Neural cell (in vitro differentiated cells): ENCODE data around the gene SARNP. TPM values are rescaled to one million over a fixed set of nuclear protein-coding genes. Genes with fewer than 3 reads are reported as not detected.

Experiments used
- H2AFZ ChIP-seq: fragments of 200-600, 300-800 bp; sonication (generic), shearing (Covaris generic); 2 replicates; pipeline ENCODE4 v1.6.0; 2014; ENCODE audit warnings: low read depth, mild to moderate bottlenecking, antibody characterized with exemption, low read length, moderate library complexity
- H3F3A ChIP-seq: fragments of 200-600 bp; shearing (Covaris generic); 2 replicates; pipeline ENCODE4 v1.6.1; 2016; ENCODE audit warnings: mild to moderate bottlenecking, moderate library complexity, mixed read lengths, antibody characterized with exemption, low read length; ENCODE audit not compliant: insufficient read depth, poor library complexity, severe bottlenecking
- H3K27ac ChIP-seq: fragments of 200-600, 300-800 bp; sonication (generic), shearing (Covaris generic); 2 replicates; pipeline ENCODE4 v1.5.1; 2014; ENCODE audit warnings: mild to moderate bottlenecking, low read length, moderate library complexity
- H3K27me3 ChIP-seq: fragments of 300-800, 200-600 bp; sonication (generic), shearing (Covaris generic); 2 replicates; pipeline ENCODE4 v1.6.0; 2014; ENCODE audit warnings: mild to moderate bottlenecking, low read depth, low read length, moderate library complexity; ENCODE audit not compliant: insufficient read depth
- H3K36me3 ChIP-seq: fragments of 300-800, 200-600 bp; sonication (generic), shearing (Covaris generic); 2 replicates; pipeline ENCODE4 v1.5.1; 2014; ENCODE audit warnings: mild to moderate bottlenecking, antibody characterized with exemption, low read length, moderate library complexity; ENCODE audit not compliant: insufficient read depth
- H3K4me2 ChIP-seq: fragments of 300-800, 200-600 bp; sonication (generic), shearing (Covaris generic); 2 replicates; pipeline ENCODE4 v1.6.0; 2014; ENCODE audit warnings: mild to moderate bottlenecking, low read length
- H3K4me3 ChIP-seq: fragments of 300-800, 200-600 bp; sonication (generic), shearing (Covaris generic); 2 replicates; pipeline ENCODE4 v1.5.1; 2014; ENCODE audit warnings: mild to moderate bottlenecking, low read length, moderate library complexity
- H3K79me2 ChIP-seq: fragments of 200-600 bp; shearing (Covaris generic); replicated peaks from 2 replicates; pipeline ENCODE4 v1.6.0; 2014; ENCODE audit warnings: mild to moderate bottlenecking, low read length, moderate library complexity; ENCODE audit not compliant: insufficient read depth
- H3K9ac ChIP-seq: fragments of 300-800, 200-600 bp; sonication (generic), shearing (Covaris generic); 2 replicates; pipeline ENCODE4 v1.6.1; 2016; ENCODE audit warnings: mild to moderate bottlenecking, low read length, mixed read lengths
- H3K9me2 ChIP-seq: fragments of 200-600 bp; shearing (Covaris generic); 2 replicates; pipeline ENCODE4 v1.6.1; 2016; ENCODE audit warnings: mild to moderate bottlenecking, low read length, mixed read lengths; ENCODE audit not compliant: insufficient read depth
- H3K9me3 ChIP-seq: fragments of 200-600, 300-800 bp; sonication (generic), shearing (Covaris generic); 2 replicates; pipeline ENCODE4 v1.6.1; 2016; ENCODE audit warnings: mild to moderate bottlenecking, mixed run types, low read length, moderate library complexity, mixed read lengths
- H4K20me1 ChIP-seq: fragments of 200-600 bp; shearing (Covaris generic); 2 replicates; pipeline ENCODE4 v1.6.1; 2016; ENCODE audit warnings: mild to moderate bottlenecking, mixed run types; ENCODE audit not compliant: insufficient read depth
- EP300 ChIP-seq: fragments of 450-650 bp; conservative IDR thresholded peaks from 2 replicates; pipeline ENCODE4 v1.6.1; 2014; ENCODE audit warnings: antibody characterized with exemption, mild to moderate bottlenecking, moderate library complexity; ENCODE audit not compliant: poor library complexity, severe bottlenecking
- EZH2 ChIP-seq: fragments of 200-600, 300-800 bp; shearing (Covaris generic), sonication (generic); IDR thresholded peaks from 2 replicates; pipeline ENCODE4 v1.6.1; 2014; ENCODE audit warnings: antibody characterized with exemption, low read length, borderline replicate concordance, mild to moderate bottlenecking; ENCODE audit not compliant: insufficient read depth, poor library complexity, severe bottlenecking
- MXI1 ChIP-seq: fragments of 450-650 bp; conservative IDR thresholded peaks from 2 replicates; pipeline ENCODE4 v1.6.1; 2014; ENCODE audit warnings: antibody characterized with exemption, mild to moderate bottlenecking; ENCODE audit not compliant: poor library complexity, severe bottlenecking
- POLR2AphosphoS5 ChIP-seq: IDR thresholded peaks from 2 replicates; pipeline ENCODE4 v1.6.1; 2012
- RAD21 ChIP-seq: fragments of 450-650 bp; conservative IDR thresholded peaks from 2 replicates; pipeline ENCODE4 v1.6.1; 2014; ENCODE audit warnings: antibody characterized with exemption, mild to moderate bottlenecking, moderate library complexity
- SMC3 ChIP-seq: fragments of 450-650 bp; conservative IDR thresholded peaks from 2 replicates; pipeline ENCODE4 v1.6.1; 2014; ENCODE audit warnings: antibody characterized with exemption, mild to moderate bottlenecking, moderate library complexity; ENCODE audit not compliant: poor library complexity
- TAF1 ChIP-seq: IDR thresholded peaks from 2 replicates; pipeline ENCODE4 v1.6.1; 2012; ENCODE audit warnings: low read depth
- polyA plus RNA-seq: library from polyadenylated mRNA; depleted of rRNA; stranded (reverse); fragments of >200 nt; gene quantifications from 2 replicates; pipeline ENCODE4 v1.2.3, GENCODE V29; 2014
- TF ChIP-seq, protein P1 (sequence below): fragments of 450-650 bp; IDR thresholded peaks from 2 replicates; pipeline ENCODE4 v1.5.1; 2014; ENCODE audit warnings: antibody characterized with exemption, mild to moderate bottlenecking, moderate library complexity; ENCODE audit not compliant: poor library complexity, severe bottlenecking
- TF ChIP-seq, protein P2 (sequence below): IDR thresholded peaks from 2 replicates; pipeline ENCODE4 v1.6.1; 2012; ENCODE audit warnings: borderline replicate concordance

The SARNP gene
- polyA plus RNA-seq, 1 donor from 2014 or later = 332 TPM

DNA sequence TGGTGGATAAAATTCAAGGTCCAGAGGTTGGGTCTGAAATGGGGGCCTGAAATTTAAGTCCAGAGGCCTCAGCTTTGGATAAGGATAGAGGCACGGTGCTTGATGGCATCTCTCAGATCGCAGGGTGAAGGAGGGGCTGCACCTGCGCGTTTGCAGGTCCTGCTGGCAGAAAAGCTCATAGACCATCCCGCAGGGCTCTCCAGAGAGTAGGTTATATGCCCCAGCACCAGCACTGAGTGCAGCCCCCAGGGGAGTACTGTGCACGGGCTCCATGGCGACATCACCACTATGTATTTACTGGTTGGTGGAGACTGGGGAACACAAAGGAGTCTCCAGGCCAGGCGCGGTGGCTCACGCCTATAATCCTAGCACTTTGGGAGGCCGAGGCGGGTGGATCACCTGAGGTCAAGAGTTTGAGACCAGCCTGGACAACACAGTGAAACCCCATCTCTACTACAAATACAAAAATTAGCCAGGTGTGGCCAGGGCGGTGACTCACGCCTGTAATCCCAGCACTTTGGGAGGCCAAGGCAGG is 84.4 kb downstream of the SARNP start:
- Histone ChIP-seq H3K27ac (no peak overlapping the region), H3F3A (peaks cover 9% of the 10 kb centered on the region), H3K9ac (no peak overlapping the region), H2AFZ (no peak overlapping the region), H3K9me2 (no peaks in the 10 kb centered on the region), H3K36me3 (no peaks in the 10 kb centered on the region), H3K4me3 (no peak overlapping the region), H3K27me3 (no peaks in the 10 kb centered on the region), H3K4me2 (no peak overlapping the region), H4K20me1 (no peaks in the 10 kb centered on the region), H3K79me2 (peaks cover 8% of the 10 kb centered on the region), H3K9me3 (no peaks in the 10 kb centered on the region)
- TF ChIP-seq, protein P1, sequence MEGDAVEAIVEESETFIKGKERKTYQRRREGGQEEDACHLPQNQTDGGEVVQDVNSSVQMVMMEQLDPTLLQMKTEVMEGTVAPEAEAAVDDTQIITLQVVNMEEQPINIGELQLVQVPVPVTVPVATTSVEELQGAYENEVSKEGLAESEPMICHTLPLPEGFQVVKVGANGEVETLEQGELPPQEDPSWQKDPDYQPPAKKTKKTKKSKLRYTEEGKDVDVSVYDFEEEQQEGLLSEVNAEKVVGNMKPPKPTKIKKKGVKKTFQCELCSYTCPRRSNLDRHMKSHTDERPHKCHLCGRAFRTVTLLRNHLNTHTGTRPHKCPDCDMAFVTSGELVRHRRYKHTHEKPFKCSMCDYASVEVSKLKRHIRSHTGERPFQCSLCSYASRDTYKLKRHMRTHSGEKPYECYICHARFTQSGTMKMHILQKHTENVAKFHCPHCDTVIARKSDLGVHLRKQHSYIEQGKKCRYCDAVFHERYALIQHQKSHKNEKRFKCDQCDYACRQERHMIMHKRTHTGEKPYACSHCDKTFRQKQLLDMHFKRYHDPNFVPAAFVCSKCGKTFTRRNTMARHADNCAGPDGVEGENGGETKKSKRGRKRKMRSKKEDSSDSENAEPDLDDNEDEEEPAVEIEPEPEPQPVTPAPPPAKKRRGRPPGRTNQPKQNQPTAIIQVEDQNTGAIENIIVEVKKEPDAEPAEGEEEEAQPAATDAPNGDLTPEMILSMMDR = no peak
- TF ChIP-seq SMC3 (no peak), EP300 (no peak), MXI1 (no peak)
- TF ChIP-seq, protein P2, sequence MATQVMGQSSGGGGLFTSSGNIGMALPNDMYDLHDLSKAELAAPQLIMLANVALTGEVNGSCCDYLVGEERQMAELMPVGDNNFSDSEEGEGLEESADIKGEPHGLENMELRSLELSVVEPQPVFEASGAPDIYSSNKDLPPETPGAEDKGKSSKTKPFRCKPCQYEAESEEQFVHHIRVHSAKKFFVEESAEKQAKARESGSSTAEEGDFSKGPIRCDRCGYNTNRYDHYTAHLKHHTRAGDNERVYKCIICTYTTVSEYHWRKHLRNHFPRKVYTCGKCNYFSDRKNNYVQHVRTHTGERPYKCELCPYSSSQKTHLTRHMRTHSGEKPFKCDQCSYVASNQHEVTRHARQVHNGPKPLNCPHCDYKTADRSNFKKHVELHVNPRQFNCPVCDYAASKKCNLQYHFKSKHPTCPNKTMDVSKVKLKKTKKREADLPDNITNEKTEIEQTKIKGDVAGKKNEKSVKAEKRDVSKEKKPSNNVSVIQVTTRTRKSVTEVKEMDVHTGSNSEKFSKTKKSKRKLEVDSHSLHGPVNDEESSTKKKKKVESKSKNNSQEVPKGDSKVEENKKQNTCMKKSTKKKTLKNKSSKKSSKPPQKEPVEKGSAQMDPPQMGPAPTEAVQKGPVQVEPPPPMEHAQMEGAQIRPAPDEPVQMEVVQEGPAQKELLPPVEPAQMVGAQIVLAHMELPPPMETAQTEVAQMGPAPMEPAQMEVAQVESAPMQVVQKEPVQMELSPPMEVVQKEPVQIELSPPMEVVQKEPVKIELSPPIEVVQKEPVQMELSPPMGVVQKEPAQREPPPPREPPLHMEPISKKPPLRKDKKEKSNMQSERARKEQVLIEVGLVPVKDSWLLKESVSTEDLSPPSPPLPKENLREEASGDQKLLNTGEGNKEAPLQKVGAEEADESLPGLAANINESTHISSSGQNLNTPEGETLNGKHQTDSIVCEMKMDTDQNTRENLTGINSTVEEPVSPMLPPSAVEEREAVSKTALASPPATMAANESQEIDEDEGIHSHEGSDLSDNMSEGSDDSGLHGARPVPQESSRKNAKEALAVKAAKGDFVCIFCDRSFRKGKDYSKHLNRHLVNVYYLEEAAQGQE = no peak

GRCh38 chr12:55732288-55732687 is 85.2 kb downstream of the SARNP start:
- H3K9me2 ChIP-seq = no peaks in the 10 kb centered on the region
- H3K9ac ChIP-seq = no peak overlapping the region
- H3K79me2 ChIP-seq = peaks cover 16% of the 10 kb centered on the region
- H3K4me2 ChIP-seq = no peak overlapping the region
- no peaks in the 10 kb centered on the region for H3K27me3 ChIP-seq
- H3K4me3 ChIP-seq = peak overlapping the region; percentile 5
- peaks cover 5% of the 10 kb centered on the region for H3F3A ChIP-seq
- no peaks in the 10 kb centered on the region for H4K20me1 ChIP-seq
- H3K36me3 ChIP-seq = no peaks in the 10 kb centered on the region
- no peak overlapping the region for H2AFZ ChIP-seq
- no peak overlapping the region for H3K27ac ChIP-seq
- no peak for TF ChIP-seq RAD21
- TF ChIP-seq SMC3 = no peak
- TF ChIP-seq EZH2 = no peak
- TF ChIP-seq, protein P1 = no peak
- TF ChIP-seq EP300 = no peak
- TF ChIP-seq MXI1 = no peak
- no peak for TF ChIP-seq TAF1
- TF ChIP-seq, protein P2 = no peak
- TF ChIP-seq POLR2AphosphoS5 = no peak
- H3K9me3 ChIP-seq = no peaks in the 10 kb centered on the region
